LNCAP (cell line): Measurements from ENCODE around the gene THAP3.

Source experiments
- CTCF ChIP-seq: fragments of 450-650 bp; IDR thresholded peaks from 2 replicates; pipeline ENCODE4 v1.5.1; 2017; ENCODE audit warnings: mild to moderate bottlenecking

Gene THAP3

GRCh38 chr1:6588128-6588892 lies 36.4 kb upstream of the THAP3 start:
- no peak for TF ChIP-seq CTCF

GRCh38 chr1:6588893-6589520 lies 35.7 kb upstream of the THAP3 start:
- TF ChIP-seq CTCF, result no peak

GRCh38 chr1:6590046-6590445 lies 34.6 kb upstream of the THAP3 start:
- no peak for TF ChIP-seq CTCF

- no peak for TF ChIP-seq CTCF
Observed at GRCh38 chr1:6591222-6591621, 33.4 kb upstream of the THAP3 start.

- TF ChIP-seq CTCF, result no peak
Observed at GRCh38 chr1:6591644-6592043, 33.0 kb upstream of the THAP3 start.

GRCh38 chr1:6592441-6592840 lies 32.2 kb upstream of the THAP3 start:
- no peak for TF ChIP-seq CTCF

- no peak for TF ChIP-seq CTCF
Observed at GRCh38 chr1:6592865-6593593, 31.6 kb upstream of the THAP3 start.
